H1 (cell line): Measurements from ENCODE around the gene INPP4B. TPM values are rescaled to one million over a fixed set of nuclear protein-coding genes. Genes with fewer than 3 reads are reported as not detected.

Experiments used
- CTCF ChIA-PET: fragments of 300-600 bp; sonication (Branson Sonifier 250); formaldehyde crosslinking; loops from one replicate; lab custom pipeline; 2021; ENCODE audit not compliant: partially characterized antibody; lab: Charles Lee
- POLR2A ChIA-PET: fragments of 300-600 bp; sonication (Branson Sonifier 250); formaldehyde crosslinking; loops from one replicate; lab custom pipeline; 2021; ENCODE audit warnings: inconsistent platforms; ENCODE audit not compliant: partially characterized antibody; lab: Charles Lee
- DNase-seq, 2 experiments: peaks; one replicate each; pipeline versions ENCODE4 v3.0.0 to v3.0.0-alpha.2; 2010 to 2022; ENCODE audit warnings: low spot score in 2 of 2, low read depth in 1 of 2, mixed read lengths in 1 of 2
- FAIRE-seq: peaks from 2 replicates; lab custom pipeline; 2011; peaks lifted over from hg19 to GRCh38; lab: Jason Lieb, UNC
- H2AFZ ChIP-seq: 2 replicates; pipeline ENCODE4 v1.8.1; 2012; ENCODE audit warnings: low read length, inconsistent platforms
- H2AK5ac ChIP-seq: 2 replicates; pipeline ENCODE4 v1.6.1; 2013; ENCODE audit warnings: low read depth, low read length
- H2BK120ac ChIP-seq: replicated peaks from 2 replicates; pipeline ENCODE3; 2013; ENCODE audit warnings: low read depth, low read length, inconsistent platforms
- H2BK12ac ChIP-seq: 2 replicates; pipeline ENCODE4 v1.6.1; 2013; ENCODE audit warnings: low read depth, low read length
- H2BK15ac ChIP-seq: 2 replicates; pipeline ENCODE4 v1.6.1; 2013; ENCODE audit warnings: low read length
- H2BK20ac ChIP-seq: 2 replicates; pipeline ENCODE4 v1.6.1; 2013; ENCODE audit warnings: low read length
- H2BK5ac ChIP-seq: 2 replicates; pipeline ENCODE4 v1.6.1; 2013; ENCODE audit warnings: low read depth, low read length
- H3K14ac ChIP-seq: 2 replicates; pipeline ENCODE4 v1.6.1; 2013; ENCODE audit warnings: inconsistent platforms; ENCODE audit not compliant: insufficient read length
- H3K18ac ChIP-seq: 2 replicates; pipeline ENCODE4 v1.6.1; 2013; ENCODE audit warnings: low read length; ENCODE audit errors: extremely low read depth
- H3K23ac ChIP-seq: 2 replicates; pipeline ENCODE4 v1.6.1; 2013; ENCODE audit warnings: inconsistent platforms; ENCODE audit not compliant: insufficient read length
- H3K23me2 ChIP-seq: 2 replicates; pipeline ENCODE4 v1.6.1; 2013; ENCODE audit warnings: low read depth, low read length
- H3K27ac ChIP-seq: 2 replicates; pipeline ENCODE4 v1.6.1; 2011; ENCODE audit warnings: low read depth, low read length, inconsistent platforms
- H3K27me3 ChIP-seq, 4 experiments: replicated peaks in 1 of 4; 1 replicate in 1 of 4; 2 replicates in 3 of 4; pipeline versions ENCODE4 v1.6.1 to v1.8.1; 2011 to 2013; ENCODE audit warnings: low read length in 3 of 4, mild to moderate bottlenecking in 3 of 4, inconsistent platforms in 2 of 4, mixed read lengths in 2 of 4, moderate library complexity in 1 of 4; ENCODE audit not compliant: control insufficient read depth in 3 of 4, insufficient read depth in 3 of 4; ENCODE audit errors: extremely low read depth in 1 of 4
- H3K36me3 ChIP-seq, 4 experiments: 2 replicates each; pipeline versions ENCODE4 v1.6.1 to v1.8.1; 2011 to 2013; ENCODE audit warnings: mild to moderate bottlenecking in 4 of 4, low read length in 3 of 4, moderate library complexity in 2 of 4, control low read depth in 1 of 4, inconsistent platforms in 1 of 4; ENCODE audit not compliant: insufficient read depth in 4 of 4, control insufficient read depth in 2 of 4
- H3K4ac ChIP-seq: replicated peaks from 2 replicates; pipeline ENCODE3; 2013; ENCODE audit warnings: low read length, low read depth, mixed read lengths, inconsistent platforms; ENCODE audit not compliant: insufficient read length
- H3K4me1 ChIP-seq, 4 experiments: replicated peaks in 1 of 4; 1 replicate in 1 of 4; 2 replicates in 3 of 4; pipeline versions ENCODE4 v1.6.1 to v1.8.1; 2011 to 2013; ENCODE audit warnings: low read length in 3 of 4, inconsistent platforms in 2 of 4, mixed read lengths in 1 of 4; ENCODE audit not compliant: insufficient read depth in 4 of 4, control insufficient read depth in 3 of 4
- H3K4me2 ChIP-seq, 2 experiments: 2 replicates each; pipeline versions ENCODE4 v1.6.1 to v1.8.1; 2011 to 2013; ENCODE audit warnings: low read depth in 2 of 2, low read length in 2 of 2, control low read depth in 1 of 2, inconsistent platforms in 1 of 2, mild to moderate bottlenecking in 1 of 2; ENCODE audit not compliant: insufficient read depth in 1 of 2
- H3K4me3 ChIP-seq, 4 experiments: fragments of 200-600, 300-600 bp in 1 of 4; sonication (generic), shearing (Covaris generic), sonication (Bioruptor Twin) in 1 of 4; 2 replicates each; pipeline versions ENCODE4 v1.5.1 to v1.8.1; 2011 to 2016; ENCODE audit warnings: low read length in 4 of 4, low read depth in 3 of 4, control low read depth in 2 of 4, inconsistent platforms in 2 of 4, mild to moderate bottlenecking in 2 of 4, mixed read lengths in 1 of 4, moderate library complexity in 1 of 4; ENCODE audit not compliant: insufficient read depth in 2 of 4; ENCODE audit errors: extremely low read depth in 1 of 4
- H3K56ac ChIP-seq: replicated peaks from 2 replicates; pipeline ENCODE3; 2013; ENCODE audit warnings: low read depth, mild to moderate bottlenecking, mixed read lengths, low read length, inconsistent platforms; ENCODE audit not compliant: insufficient read length
- H3K79me1 ChIP-seq: 2 replicates; pipeline ENCODE4 v1.6.1; 2013; ENCODE audit warnings: low read depth, low read length, control low read depth
- H3K79me2 ChIP-seq, 2 experiments: 2 replicates each; pipeline versions ENCODE4 v1.6.1 to v1.8.1; 2012 to 2013; ENCODE audit warnings: low read length in 2 of 2, mild to moderate bottlenecking in 2 of 2, inconsistent platforms in 1 of 2; ENCODE audit not compliant: insufficient read depth in 2 of 2, control insufficient read depth in 1 of 2
- H3K9ac ChIP-seq, 4 experiments: replicated peaks in 1 of 4; 1 replicate in 1 of 4; 2 replicates in 3 of 4; pipeline versions ENCODE4 v1.6.1 to v1.8.1; 2011 to 2013; ENCODE audit warnings: low read depth in 3 of 4, low read length in 3 of 4, control low read depth in 2 of 4, mild to moderate bottlenecking in 2 of 4, moderate library complexity in 2 of 4, inconsistent platforms in 1 of 4; ENCODE audit errors: extremely low read depth in 1 of 4
- H3K9me3 ChIP-seq, 2 experiments: 2 replicates each; pipeline versions ENCODE4 v1.6.1 to v1.8.1; 2012 to 2013; ENCODE audit warnings: mild to moderate bottlenecking in 2 of 2, moderate library complexity in 2 of 2, control low read depth in 1 of 2, inconsistent platforms in 1 of 2, low read depth in 1 of 2, low read length in 1 of 2, mixed read lengths in 1 of 2; ENCODE audit not compliant: insufficient read depth in 2 of 2
- H4K20me1 ChIP-seq, 2 experiments: replicated peaks in 1 of 2; 2 replicates each; pipeline versions ENCODE3 to v1.8.1; 2011 to 2013; ENCODE audit warnings: inconsistent platforms in 2 of 2, low read length in 2 of 2, mild to moderate bottlenecking in 1 of 2; ENCODE audit not compliant: insufficient read depth in 2 of 2, control insufficient read depth in 1 of 2
- H4K5ac ChIP-seq: 2 replicates; pipeline ENCODE4 v1.6.1; 2013; ENCODE audit warnings: low read length, low read depth, mixed read lengths, inconsistent platforms; ENCODE audit not compliant: insufficient read length
- H4K8ac ChIP-seq: 2 replicates; pipeline ENCODE4 v1.8.0; 2013; ENCODE audit warnings: mild to moderate bottlenecking, moderate library complexity, low read length, inconsistent platforms; ENCODE audit not compliant: insufficient read depth; ENCODE audit errors: extremely low read depth
- H4K91ac ChIP-seq: replicated peaks from 2 replicates; pipeline ENCODE3; 2013; ENCODE audit warnings: low read length, mixed read lengths, inconsistent platforms; ENCODE audit not compliant: insufficient read length
- CREB1 ChIP-seq: IDR thresholded peaks from 2 replicates; pipeline ENCODE4 v1.6.1; 2012; ENCODE audit warnings: inconsistent platforms
- EGR1 ChIP-seq: IDR thresholded peaks from 2 replicates; pipeline ENCODE4 v1.6.1; 2011; ENCODE audit warnings: low read depth, low read length, borderline replicate concordance
- EP300 ChIP-seq, 2 experiments: IDR thresholded peaks; 1 replicate in 1 of 2; 2 replicates in 1 of 2; pipeline ENCODE4 v1.6.1; 2011 to 2012; ENCODE audit warnings: low read depth in 2 of 2, low read length in 2 of 2, mild to moderate bottlenecking in 2 of 2, borderline replicate concordance in 1 of 2, inconsistent platforms in 1 of 2, moderate library complexity in 1 of 2
- GTF2F1 ChIP-seq: IDR thresholded peaks from 2 replicates; pipeline ENCODE4 v1.6.1; 2012; ENCODE audit warnings: low read depth, low read length, improper control_type of control experiment, borderline replicate concordance
- JUN ChIP-seq: IDR thresholded peaks from 2 replicates; pipeline ENCODE4 v1.6.1; 2011; ENCODE audit warnings: low read depth, mild to moderate bottlenecking, improper control_type of control experiment, low read length
- NANOG ChIP-seq: IDR thresholded peaks from 2 replicates; pipeline ENCODE4 v1.6.1; 2011; ENCODE audit warnings: low read length, low read depth, mild to moderate bottlenecking, inconsistent platforms; ENCODE audit not compliant: insufficient read depth, poor library complexity, severe bottlenecking
- PHF8 ChIP-seq: fragments of 200-600 bp; sonication (generic); conservative IDR thresholded peaks from 2 replicates; pipeline ENCODE4 v1.7.1; 2012; ENCODE audit warnings: low read depth, mild to moderate bottlenecking, inconsistent platforms, low read length, moderate library complexity
- POLR2AphosphoS5 ChIP-seq: IDR thresholded peaks from 2 replicates; pipeline ENCODE4 v1.6.1; 2011; ENCODE audit warnings: low read depth, low read length
- RFX5 ChIP-seq: IDR thresholded peaks from 2 replicates; pipeline ENCODE4 v1.6.1; 2011; ENCODE audit warnings: low read depth, low read length, improper control_type of control experiment, borderline replicate concordance
- TCF12 ChIP-seq: IDR thresholded peaks from 2 replicates; pipeline ENCODE4 v1.6.1; 2011; ENCODE audit warnings: low read depth, mild to moderate bottlenecking, low read length
- WGBS, 2 experiments: shearing (Covaris generic) in 1 of 2; methylation state at CpG; one replicate each; pipeline versions ENCODE4 v1.1.6 to v1.1.7; 2013 to 2015; ENCODE audit warnings: low lambda C conversion rate in 2 of 2, mixed read lengths in 2 of 2, inconsistent platforms in 1 of 2, low coverage in 1 of 2, missing lambda C conversion rate in 1 of 2; ENCODE audit not compliant: insufficient replicate concordance in 2 of 2, insufficient coverage in 1 of 2, insufficient read length in 1 of 2; ENCODE audit errors: extremely low coverage in 1 of 2, missing lambda C conversion rate in 1 of 2; 5-methylcytosine and 5-hydroxymethylcytosine counted together
- polyA plus RNA-seq, 7 experiments: library from polyadenylated mRNA; depleted of rRNA in 3 of 7; stranded (reverse) in 5 of 7; unstranded in 2 of 7; fragments of >200 nt in 5 of 7; fragments of 200-250 nt in 2 of 7; gene quantifications; 1 replicate in 5 of 7; 2 replicates in 1 of 7; 4 replicates in 1 of 7; pipeline versions ENCODE4 v1.2.1 to v1.2.3, GENCODE V29; 2011 to 2013; ENCODE audit warnings: missing spikeins in 2 of 7, mixed read lengths in 2 of 7
- total RNA-seq: library from RNA; stranded (reverse); fragmentation: NEBNext Ultra II Directional; extraction: Animal tissue kit (Norgen Biotek cat#: 25700); gene quantifications from 2 replicates; pipeline ENCODE4 v1.2.1, GENCODE V29; 2021
- TF ChIP-seq, protein P1 (sequence below): IDR thresholded peaks from 2 replicates; pipeline ENCODE4 v1.6.1; 2012; ENCODE audit warnings: inconsistent platforms

INPP4B gene
- total and polyA plus RNA-seq, 2 of the 8 experiments (the other 6 are each of a cell fraction or from before 2014, with no cell fraction given) = 0.11 to 0.54 TPM

DNA sequence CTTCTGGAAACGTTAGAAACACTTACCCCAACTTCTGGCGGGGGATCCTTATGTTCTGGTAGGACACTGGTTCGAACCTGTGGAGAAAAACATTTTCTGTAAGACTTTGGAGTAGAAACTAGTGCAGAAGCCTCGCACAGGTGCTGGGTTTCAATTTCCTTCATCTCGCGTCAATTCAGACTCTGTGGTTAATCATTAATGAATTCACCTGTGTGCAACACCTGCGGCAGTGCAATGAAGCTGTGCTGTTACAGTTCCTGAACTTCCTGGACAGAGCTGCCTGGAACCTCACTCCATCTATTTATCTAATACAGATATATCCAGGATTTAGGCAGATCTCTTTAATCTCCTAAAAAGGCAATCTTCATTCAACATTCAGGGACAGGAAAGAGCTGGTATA lies 531.4 kb downstream of the INPP4B start:
- H2AFZ ChIP-seq = no peak overlapping the region
- FAIRE-seq = no peak
- WGBS, 2 experiments = 94% methylated on average over 7 of the region's 7 CpGs; no CpG with 5 or more reads in 1 of the 2 experiments
- TF ChIP-seq GTF2F1 (no peak), TCF12 (no peak), RFX5 (no peak), JUN (no peak), NANOG (no peak), EP300 (IDR thresholded peaks at IDR 0.05; ENCODE audit: borderline replicate concordance in 1 of 2, low read depth in 2 of 2, low read length in 2 of 2) (no peak), EGR1 (no peak), POLR2AphosphoS5 (no peak), CREB1 (no peak), PHF8 (no peak)
- TF ChIP-seq, protein P1, sequence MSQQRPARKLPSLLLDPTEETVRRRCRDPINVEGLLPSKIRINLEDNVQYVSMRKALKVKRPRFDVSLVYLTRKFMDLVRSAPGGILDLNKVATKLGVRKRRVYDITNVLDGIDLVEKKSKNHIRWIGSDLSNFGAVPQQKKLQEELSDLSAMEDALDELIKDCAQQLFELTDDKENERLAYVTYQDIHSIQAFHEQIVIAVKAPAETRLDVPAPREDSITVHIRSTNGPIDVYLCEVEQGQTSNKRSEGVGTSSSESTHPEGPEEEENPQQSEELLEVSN = no peak

More for the DNA sequence above, 531.4 kb downstream of the INPP4B start:
- H3K4me1 ChIP-seq = no peaks in the 10 kb centered on the region
- POLR2A ChIA-PET = no interaction called here
- H2BK120ac ChIP-seq = no peak overlapping the region
- no peaks in the 10 kb centered on the region for H3K27me3 ChIP-seq
- no peak overlapping the region for H3K4me3 ChIP-seq
- no peak overlapping the region for H2BK15ac ChIP-seq
- no peak overlapping the region for H2BK5ac ChIP-seq
- no peak overlapping the region for H2BK20ac ChIP-seq
- H3K36me3 ChIP-seq = no peaks in the 10 kb centered on the region
- H3K27ac ChIP-seq = no peak overlapping the region
- CTCF ChIA-PET = interaction anchor here (1.7 kb wide), 1 partner anchor 32 kb away, joined by 7 read pairs; no protein-coding TSS in a partner anchor
- no peaks in the 10 kb centered on the region for H3K23me2 ChIP-seq
- H4K91ac ChIP-seq = no peak overlapping the region
- H3K56ac ChIP-seq = no peak overlapping the region
- H3K9me3 ChIP-seq = no peaks in the 10 kb centered on the region
- H4K8ac ChIP-seq = no peak overlapping the region
- H2BK12ac ChIP-seq = no peak overlapping the region
- H4K5ac ChIP-seq = no peak overlapping the region
- H4K20me1 ChIP-seq = no peaks in the 10 kb centered on the region
- no peak for DNase-seq
- H3K4ac ChIP-seq = no peak overlapping the region
- H2AK5ac ChIP-seq = no peak overlapping the region
- H3K9ac ChIP-seq = no peak overlapping the region
- H3K14ac ChIP-seq = no peak overlapping the region
- no peaks in the 10 kb centered on the region for H3K79me2 ChIP-seq
- H3K4me2 ChIP-seq = no peak overlapping the region
- no peak overlapping the region for H3K18ac ChIP-seq
- no peaks in the 10 kb centered on the region for H3K79me1 ChIP-seq
- no peak overlapping the region for H3K23ac ChIP-seq
